Activated CD4-positive, alpha-beta memory T cell treated with anti-CD3 and anti-CD28 coated beads for 36 hours (primary cell): ENCODE data around the gene ODF2. TPM values are rescaled to one million over a fixed set of nuclear protein-coding genes. Genes with fewer than 3 reads are reported as not detected.
A peak's percentile ranks its signal among the peaks of the same experiment; 100 is the strongest.
"Not testable (repeated sequence)": the region's sequence is repeated elsewhere in the genome, so short reads cannot be mapped to it uniquely, and the experiment has no call there.

Experiments used
- CTCF ChIA-PET: fragments of 350-600 bp; sonication (Branson Sonifier 250); formaldehyde crosslinking; loops from one replicate; lab custom pipeline; 2021; ENCODE audit warnings: antibody characterized with exemption, inconsistent platforms; lab: Charles Lee
- POLR2A ChIA-PET: fragments of 350-600 bp; sonication (Branson Sonifier 250); formaldehyde crosslinking; loops from one replicate; lab custom pipeline; 2021; ENCODE audit warnings: antibody characterized with exemption; lab: Charles Lee
- DNase-seq: peaks from one replicate; pipeline ENCODE4 v3.0.0-alpha.2; 2020
- H3K27ac Mint-ChIP-seq: one replicate; pipeline ENCODE4 v1.8.0; 2021; ENCODE audit warnings: mixed read lengths
- H3K27me3 Mint-ChIP-seq: one replicate; pipeline ENCODE4 v1.8.0; 2021; ENCODE audit warnings: mixed read lengths
- H3K36me3 Mint-ChIP-seq: one replicate; pipeline ENCODE4 v1.8.0; 2021; ENCODE audit warnings: mixed read lengths
- H3K4me1 Mint-ChIP-seq: one replicate; pipeline ENCODE4 v1.8.0; 2021; ENCODE audit warnings: low read depth, mixed read lengths
- H3K4me3 Mint-ChIP-seq: one replicate; pipeline ENCODE4 v1.8.0; 2021; ENCODE audit warnings: mild to moderate bottlenecking, mixed read lengths
- H3K9me3 Mint-ChIP-seq: one replicate; pipeline ENCODE4 v1.8.0; 2021; ENCODE audit warnings: mixed read lengths
- intact Hi-C: fragments of 100-400 bp; cut with micrococcal nuclease; formaldehyde crosslinking; loops from one replicate; pipeline ENCODE4 v1.15.1; 2023
- total RNA-seq, 2 experiments: library from RNA; stranded (reverse); gene quantifications; one replicate each; pipeline ENCODE4 v1.2.3, GENCODE V29; 2021

Gene ODF2
- total RNA-seq, 2 experiments from 2014 or later, result 68.9 to 72.8 TPM

DNA sequence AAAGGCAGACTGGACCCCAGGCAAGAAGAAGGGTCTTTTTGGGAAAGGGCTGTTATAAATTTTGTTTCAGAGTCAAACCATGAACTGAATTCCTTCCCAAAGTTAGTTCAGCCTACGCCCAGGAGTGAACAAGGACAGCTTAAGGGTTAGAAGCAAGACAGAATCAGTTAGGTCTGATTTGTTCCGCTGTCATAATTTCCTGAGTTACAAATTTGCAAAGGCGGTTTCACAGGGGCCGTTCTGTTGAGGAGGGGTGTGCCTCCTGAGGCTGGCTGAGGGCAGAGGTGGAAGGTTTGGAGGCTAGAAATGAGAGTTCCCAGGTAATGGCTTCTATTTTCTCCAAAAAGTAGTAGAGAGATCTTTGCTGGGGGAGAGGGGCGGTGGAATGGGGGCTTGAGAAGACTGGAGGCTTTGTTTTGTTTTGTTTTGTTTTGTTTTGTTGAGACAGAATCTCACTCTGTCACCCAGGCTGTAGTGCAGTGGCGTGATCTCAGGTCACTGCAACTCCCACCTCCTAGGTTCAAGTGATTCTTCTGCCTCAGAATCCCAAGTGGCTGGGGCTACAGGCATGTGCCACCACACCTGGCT lies 39.3 kb upstream of the ODF2 start:
- POLR2A ChIA-PET, result no interaction called here

DNA sequence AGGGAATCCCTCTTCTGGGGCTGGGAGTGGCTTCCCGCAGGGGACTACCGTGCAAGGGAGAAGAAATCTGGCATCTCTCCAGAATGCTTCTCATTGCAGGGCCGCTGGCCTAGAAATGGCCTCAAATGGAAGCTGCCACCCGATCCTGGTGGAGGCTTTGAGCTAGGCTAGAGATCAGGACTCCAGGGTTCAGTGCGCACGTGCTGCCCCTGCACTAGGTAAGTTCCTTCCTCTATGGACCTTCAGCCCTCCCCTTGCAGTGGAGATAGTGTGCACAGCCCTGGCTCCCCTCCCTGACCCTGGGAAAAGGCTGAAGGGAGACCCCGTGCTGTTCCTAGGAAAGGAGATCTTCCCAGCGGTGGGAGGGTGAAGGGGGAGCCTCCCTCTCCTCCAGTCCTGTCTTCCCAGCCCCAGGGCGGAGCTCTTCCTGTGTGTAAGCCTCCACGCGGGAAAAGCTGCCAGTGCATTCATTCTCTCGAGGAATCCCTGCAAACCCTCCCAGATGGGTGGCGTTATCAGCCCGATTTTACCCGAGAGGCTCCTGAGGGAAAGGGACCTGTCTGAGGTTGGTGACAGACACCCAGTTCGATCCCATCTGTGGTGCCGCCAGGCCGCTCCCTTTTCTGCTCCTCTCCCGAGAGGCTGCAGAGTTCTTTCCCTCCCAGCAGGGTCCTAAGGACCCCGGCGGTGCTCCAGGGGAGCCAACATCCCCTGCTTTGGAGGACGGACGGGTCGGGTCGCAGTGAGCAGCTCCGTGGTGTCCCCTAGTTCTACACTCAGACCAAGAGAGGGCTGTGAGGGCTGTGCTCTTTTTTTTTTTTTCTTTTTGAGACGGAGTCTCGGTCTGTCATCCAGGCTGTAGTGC lies 36.5 kb upstream of the ODF2 start:
- H3K36me3 Mint-ChIP-seq, result no peaks in the 10 kb centered on the region
- peak overlapping the region; percentile 69 for H3K4me3 Mint-ChIP-seq
- H3K27ac Mint-ChIP-seq, result no peak overlapping the region
- ChIA-PET CTCF (interaction anchor here (0.7 to 2.9 kb wide), 21 partner anchors 9 to 169 kb away, joined by 3 to 31 read pairs (median 4); partner anchors contain the start of gene URM1), POLR2A (interaction anchor here (0.6 to 1.3 kb wide), 2 partner anchors 48 to 79 kb away, joined by 3 to 4 read pairs; partner anchors contain the start of gene URM1)
- peaks cover 34% of the 10 kb centered on the region for H3K27me3 Mint-ChIP-seq
- DNase-seq, result peak; percentile 13
- peaks cover 9% of the 10 kb centered on the region for H3K4me1 Mint-ChIP-seq
- intact Hi-C loops, result no loop called here
- no peaks in the 10 kb centered on the region for H3K9me3 Mint-ChIP-seq

More for the DNA sequence above, 39.3 kb upstream of the ODF2 start:
- no peaks in the 10 kb centered on the region for H3K9me3 Mint-ChIP-seq
- no peak overlapping the region for H3K4me3 Mint-ChIP-seq
- no peak for DNase-seq
- peaks cover 9% of the 10 kb centered on the region for H3K4me1 Mint-ChIP-seq
- intact Hi-C loops, result no loop called here
- H3K27ac Mint-ChIP-seq, result no peak overlapping the region
- CTCF ChIA-PET, result interaction anchor here (0.8 to 1.5 kb wide), 2 partner anchors 22 to 54 kb away, joined by 3 to 4 read pairs; no protein-coding TSS in a partner anchor
- H3K27me3 Mint-ChIP-seq, result peaks cover 41% of the 10 kb centered on the region
- H3K36me3 Mint-ChIP-seq, result no peaks in the 10 kb centered on the region

DNA sequence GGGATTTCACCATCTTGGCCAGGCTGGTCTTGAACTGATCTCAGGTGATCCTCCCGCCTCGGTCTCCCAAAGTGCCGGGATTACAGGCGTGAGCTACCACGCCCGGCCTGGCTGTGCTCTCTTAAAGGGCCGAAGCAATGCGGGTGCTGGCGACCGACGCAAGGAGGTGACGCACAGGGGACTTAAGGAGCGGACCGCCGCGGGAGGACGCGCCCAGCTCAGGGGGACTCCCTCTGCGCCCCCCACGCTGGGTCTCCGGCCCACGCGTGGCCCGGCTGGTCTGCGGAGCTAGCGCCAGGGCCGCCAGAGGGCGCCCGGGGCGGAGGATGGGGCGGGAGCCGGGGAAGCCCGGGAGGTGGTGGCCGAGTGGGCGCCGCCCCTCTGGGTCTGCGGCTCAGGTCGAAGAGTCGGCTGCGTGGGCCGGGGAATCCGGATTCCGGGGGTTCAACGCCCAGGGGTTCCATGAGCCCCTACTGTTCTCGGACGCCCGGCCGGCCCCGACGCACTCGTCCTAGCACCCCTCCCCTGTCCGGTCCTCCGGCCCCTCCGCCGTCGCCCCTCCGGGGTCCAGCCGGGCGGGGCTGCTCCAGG lies 35.7 kb upstream of the ODF2 start:
- CTCF ChIA-PET, result interaction anchor here (0.7 to 2.9 kb wide), 26 partner anchors 10 to 206 kb away, joined by 3 to 31 read pairs (median 4); partner anchors contain the start of gene URM1
- H3K9me3 Mint-ChIP-seq, result no peaks in the 10 kb centered on the region
- no peaks in the 10 kb centered on the region for H3K36me3 Mint-ChIP-seq
- POLR2A ChIA-PET, result interaction anchor here (1.1 to 1.3 kb wide), 2 partner anchors 49 to 132 kb away, joined by 3 to 4 read pairs; partner anchors contain the start of genes SPTAN1 and URM1
- DNase-seq, result peak; percentile 78
- H3K4me1 Mint-ChIP-seq, result peaks cover 9% of the 10 kb centered on the region
- H3K27ac Mint-ChIP-seq, result no peak overlapping the region
- peak overlapping the region; percentile 69 for H3K4me3 Mint-ChIP-seq
- intact Hi-C loops, result no loop called here
- peaks cover 28% of the 10 kb centered on the region for H3K27me3 Mint-ChIP-seq

DNA sequence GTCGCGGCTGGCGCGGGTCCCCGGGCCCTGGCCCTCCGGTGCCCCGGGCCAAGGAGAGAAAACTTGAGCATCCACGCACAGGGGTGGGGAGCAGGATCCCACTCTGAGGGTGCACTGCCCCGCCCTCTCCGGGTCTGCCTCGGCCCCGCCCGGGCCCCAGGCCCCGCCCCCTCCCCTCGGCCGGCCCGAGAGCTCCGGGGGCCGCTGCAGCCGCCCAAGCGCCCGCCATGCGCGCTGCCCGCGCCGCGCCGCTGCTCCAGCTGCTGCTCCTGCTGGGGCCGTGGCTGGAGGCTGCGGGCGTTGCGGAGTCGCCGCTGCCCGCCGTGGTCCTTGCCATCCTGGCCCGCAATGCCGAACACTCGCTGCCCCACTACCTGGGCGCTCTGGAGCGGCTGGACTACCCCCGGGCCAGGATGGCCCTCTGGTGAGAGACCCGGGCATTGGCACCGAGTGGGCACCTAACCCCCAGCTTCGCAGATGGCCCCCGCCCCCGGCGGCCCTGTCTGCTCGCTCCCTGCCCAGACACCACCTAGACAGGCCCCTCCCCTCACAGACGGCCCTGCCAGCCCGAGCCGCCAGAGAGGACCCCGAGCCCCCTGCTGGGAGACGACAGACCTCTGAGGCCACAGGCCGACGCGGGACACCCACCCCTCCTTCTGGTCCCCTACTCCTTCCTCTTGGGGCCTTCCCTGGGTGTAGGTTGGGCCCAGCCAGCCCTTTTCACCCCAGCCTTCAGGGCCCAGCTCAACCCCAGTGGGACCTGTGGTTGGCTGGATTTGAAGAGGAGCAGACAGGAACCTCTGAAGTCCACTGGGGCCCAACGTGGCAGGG lies 34.9 kb upstream of the ODF2 start, which contains the start of gene CERCAM:
Gene CERCAM, plus strand, starts transcription at position 207 of the 831 bp plus-strand sequence. Its CDS starts 21 bp downstream, at position 228.
- Mint-ChIP-seq H3K36me3 (no peaks in the 10 kb centered on the region), H3K9me3 (no peaks in the 10 kb centered on the region), H3K4me1 (peaks cover 9% of the 10 kb centered on the region), H3K27me3 (peaks cover 24% of the 10 kb centered on the region), H3K4me3 (peak within 1 kb of the TSS; percentile 69), H3K27ac (no peak within 1 kb of the TSS)
- ChIA-PET POLR2A (interaction anchor here (1.1 kb wide), 1 partner anchor 132 kb away, joined by 3 read pairs; the partner anchor contains the start of gene SPTAN1), CTCF (interaction anchor here (0.8 to 2.9 kb wide), 20 partner anchors 11 to 207 kb away, joined by 3 to 31 read pairs (median 4); partner anchors contain the start of gene URM1)
- DNase-seq, result peak; percentile 49
- intact Hi-C loops, result no loop called here

DNA sequence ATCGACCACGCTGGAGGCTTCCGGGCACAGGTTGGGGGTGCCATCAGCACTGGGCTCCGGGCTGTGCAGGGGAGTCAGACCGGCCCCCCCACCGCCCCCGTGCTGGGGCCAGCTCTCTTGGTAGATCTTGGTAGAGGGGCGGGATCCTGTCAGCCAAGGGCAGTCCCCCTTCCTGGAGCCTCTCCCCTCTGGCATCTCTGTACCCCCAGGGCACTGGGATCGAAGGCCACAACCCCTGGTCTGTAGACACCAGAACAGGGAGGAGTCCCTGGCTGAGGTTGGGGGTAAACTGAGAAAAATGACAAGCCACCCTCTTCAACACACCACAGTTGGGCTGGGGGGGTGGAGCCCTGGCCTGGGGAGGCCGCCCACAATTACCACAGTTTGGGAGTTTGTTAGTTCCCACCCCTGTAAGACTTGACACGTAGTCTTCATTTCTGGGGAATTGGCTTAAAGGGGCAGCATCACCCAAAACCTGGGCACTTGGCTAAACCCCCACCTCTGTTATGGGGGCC lies 34.3 kb upstream of the ODF2 start:
- ChIA-PET CTCF (interaction anchor here (1.3 to 2.9 kb wide), 3 partner anchors 18 to 207 kb away, joined by 3 to 31 read pairs (median 23); no protein-coding TSS in a partner anchor), POLR2A (no interaction called here)
- H3K27me3 Mint-ChIP-seq, result peaks cover 19% of the 10 kb centered on the region
- no peaks in the 10 kb centered on the region for H3K9me3 Mint-ChIP-seq
- no peak overlapping the region for H3K4me3 Mint-ChIP-seq
- DNase-seq, result no peak
- peaks cover 9% of the 10 kb centered on the region for H3K4me1 Mint-ChIP-seq
- intact Hi-C loops, result no loop called here
- H3K27ac Mint-ChIP-seq, result no peak overlapping the region
- no peaks in the 10 kb centered on the region for H3K36me3 Mint-ChIP-seq

DNA sequence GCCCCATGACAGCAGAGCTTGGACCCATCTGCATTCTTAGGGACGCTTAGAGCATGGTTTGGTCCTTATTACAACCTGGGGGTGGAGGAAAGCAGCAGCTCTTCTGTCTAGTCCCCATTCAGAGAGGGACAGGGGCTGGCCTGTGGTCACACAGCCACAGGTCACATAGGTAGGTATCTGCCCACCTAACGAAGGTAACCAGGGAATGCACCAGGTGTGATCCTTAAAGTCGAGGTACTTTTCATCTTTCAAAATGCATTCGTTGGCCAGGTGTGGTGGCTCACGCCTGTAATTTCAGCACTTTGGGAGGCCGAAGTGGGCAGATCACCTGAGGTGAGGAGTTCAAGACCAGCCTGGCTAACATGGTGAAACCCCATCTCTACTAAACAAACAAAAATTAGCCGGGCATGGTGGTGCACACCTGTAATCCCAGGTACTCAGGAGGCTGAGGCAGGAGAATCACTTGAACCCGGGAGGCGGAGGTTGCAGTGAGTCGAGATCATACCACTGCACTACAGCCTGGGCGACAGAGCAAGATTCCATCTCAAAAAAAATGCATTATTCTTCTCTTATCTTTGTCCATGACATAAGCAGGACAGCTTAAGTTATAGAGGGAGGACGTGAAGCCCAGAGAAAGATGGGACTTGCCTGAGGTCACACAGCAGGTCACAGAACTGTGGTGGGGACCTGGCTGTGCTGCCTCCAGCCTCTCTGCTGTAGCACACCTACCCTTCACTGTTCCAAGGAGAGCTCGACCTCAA lies 33.6 kb upstream of the ODF2 start:
- not testable (repeated sequence) for H3K4me3 Mint-ChIP-seq, H3K36me3 Mint-ChIP-seq

DNA sequence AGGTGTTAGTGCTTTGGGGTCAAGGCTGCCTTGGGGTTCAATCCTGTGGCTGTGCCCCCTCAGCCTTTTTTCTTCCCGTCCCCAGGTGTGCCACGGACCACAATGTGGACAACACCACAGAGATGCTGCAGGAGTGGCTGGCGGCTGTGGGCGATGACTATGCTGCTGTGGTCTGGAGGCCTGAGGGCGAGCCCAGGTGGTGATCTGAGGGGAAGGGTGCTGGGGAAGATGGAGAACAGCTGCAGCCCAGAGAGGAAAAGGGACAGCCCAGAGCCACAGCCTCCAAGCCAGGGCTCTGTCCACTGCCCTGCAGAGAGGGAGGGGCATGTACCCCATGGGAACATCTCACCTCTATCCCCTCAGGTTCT lies 33.0 kb upstream of the ODF2 start:
- no peak for DNase-seq
- H3K4me1 Mint-ChIP-seq, result peaks cover 9% of the 10 kb centered on the region
- CTCF ChIA-PET, result interaction anchor here (1.3 to 1.5 kb wide), 2 partner anchors 16 to 128 kb away, joined by 3 read pairs; no protein-coding TSS in a partner anchor
- no peaks in the 10 kb centered on the region for H3K9me3 Mint-ChIP-seq
- intact Hi-C loops, result no loop called here
- no peak overlapping the region for H3K27ac Mint-ChIP-seq
- POLR2A ChIA-PET, result no interaction called here
- H3K36me3 Mint-ChIP-seq, result no peaks in the 10 kb centered on the region
- H3K27me3 Mint-ChIP-seq, result peaks cover 12% of the 10 kb centered on the region
- no peak overlapping the region for H3K4me3 Mint-ChIP-seq

More for the DNA sequence above, 33.6 kb upstream of the ODF2 start:
- H3K4me1 Mint-ChIP-seq, H3K27ac Mint-ChIP-seq, intact Hi-C loops, DNase-seq, H3K9me3 Mint-ChIP-seq, POLR2A ChIA-PET: not testable (repeated sequence)
- CTCF ChIA-PET, result interaction anchor here (1.3 to 1.5 kb wide), 2 partner anchors 17 to 127 kb away, joined by 3 read pairs; no protein-coding TSS in a partner anchor
- peaks cover 16% of the 10 kb centered on the region for H3K27me3 Mint-ChIP-seq

DNA sequence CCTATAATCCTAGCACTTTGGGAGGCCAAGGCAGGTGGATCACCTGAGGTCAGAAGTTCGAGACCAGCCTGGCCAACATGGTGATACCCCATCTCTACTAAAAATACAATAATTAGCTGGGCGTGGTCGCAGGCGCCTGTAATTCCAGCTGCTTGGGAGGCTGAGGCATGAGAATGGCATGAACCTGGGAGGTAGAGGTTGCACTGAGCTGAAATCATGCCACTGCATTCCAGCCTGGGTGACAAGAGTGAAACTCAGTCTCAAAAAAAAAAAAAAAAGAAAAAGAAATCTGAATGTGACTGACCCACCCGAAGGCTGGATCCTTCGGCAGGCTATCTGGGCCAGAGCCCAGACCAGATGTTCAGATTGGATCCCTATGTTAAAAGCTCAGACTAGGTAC lies 32.5 kb upstream of the ODF2 start:
- CTCF ChIA-PET, result interaction anchor here (1.3 to 1.5 kb wide), 2 partner anchors 15 to 129 kb away, joined by 3 read pairs; no protein-coding TSS in a partner anchor
- H3K9me3 Mint-ChIP-seq, H3K4me3 Mint-ChIP-seq, H3K36me3 Mint-ChIP-seq, DNase-seq, intact Hi-C loops, H3K27ac Mint-ChIP-seq, H3K4me1 Mint-ChIP-seq, POLR2A ChIA-PET: not testable (repeated sequence)
- H3K27me3 Mint-ChIP-seq, result peaks cover 12% of the 10 kb centered on the region

DNA sequence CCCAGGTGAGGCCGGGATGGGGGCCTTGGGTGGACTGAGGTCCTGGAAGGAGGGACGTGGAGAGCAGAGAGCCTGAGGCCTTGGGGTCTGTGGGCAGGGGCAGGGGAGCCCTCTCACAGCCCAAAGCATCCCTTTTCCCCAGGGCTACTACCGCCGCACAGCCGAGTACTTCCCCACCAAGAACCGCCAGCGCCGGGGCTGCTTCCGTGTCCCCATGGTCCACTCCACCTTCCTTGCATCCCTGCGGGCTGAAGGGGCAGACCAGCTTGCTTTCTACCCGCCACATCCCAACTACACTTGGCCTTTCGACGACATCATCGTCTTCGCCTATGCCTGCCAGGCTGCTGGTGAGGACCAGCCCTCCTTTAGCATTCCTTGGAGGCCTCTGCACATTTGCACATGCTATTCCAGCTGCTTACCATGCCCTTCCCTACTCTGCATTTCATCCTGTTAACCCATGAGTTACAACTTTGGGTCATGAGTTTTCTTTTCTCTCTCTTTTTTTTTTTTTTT lies 31.5 kb upstream of the ODF2 start:
- Mint-ChIP-seq H3K36me3 (no peaks in the 10 kb centered on the region), H3K4me1 (peaks cover 6% of the 10 kb centered on the region), H3K27ac (no peak overlapping the region), H3K9me3 (no peaks in the 10 kb centered on the region), H3K27me3 (peaks cover 6% of the 10 kb centered on the region), H3K4me3 (no peak overlapping the region)
- no peak for DNase-seq
- ChIA-PET POLR2A (no interaction called here), CTCF (interaction anchor here (0.7 kb wide), 1 partner anchor 85 kb away, joined by 3 read pairs; no protein-coding TSS in a partner anchor)
- intact Hi-C loops, result no loop called here
